Fibroblast of skin of left quadriceps (primary cell): ENCODE data around the gene IL11RA.

Experiments used
- DNase-seq, 2 experiments: peaks; one replicate each; pipeline ENCODE4 v3.0.0-alpha.2; 2013; ENCODE audit warnings: low read depth in 2 of 2

The IL11RA gene

DNA sequence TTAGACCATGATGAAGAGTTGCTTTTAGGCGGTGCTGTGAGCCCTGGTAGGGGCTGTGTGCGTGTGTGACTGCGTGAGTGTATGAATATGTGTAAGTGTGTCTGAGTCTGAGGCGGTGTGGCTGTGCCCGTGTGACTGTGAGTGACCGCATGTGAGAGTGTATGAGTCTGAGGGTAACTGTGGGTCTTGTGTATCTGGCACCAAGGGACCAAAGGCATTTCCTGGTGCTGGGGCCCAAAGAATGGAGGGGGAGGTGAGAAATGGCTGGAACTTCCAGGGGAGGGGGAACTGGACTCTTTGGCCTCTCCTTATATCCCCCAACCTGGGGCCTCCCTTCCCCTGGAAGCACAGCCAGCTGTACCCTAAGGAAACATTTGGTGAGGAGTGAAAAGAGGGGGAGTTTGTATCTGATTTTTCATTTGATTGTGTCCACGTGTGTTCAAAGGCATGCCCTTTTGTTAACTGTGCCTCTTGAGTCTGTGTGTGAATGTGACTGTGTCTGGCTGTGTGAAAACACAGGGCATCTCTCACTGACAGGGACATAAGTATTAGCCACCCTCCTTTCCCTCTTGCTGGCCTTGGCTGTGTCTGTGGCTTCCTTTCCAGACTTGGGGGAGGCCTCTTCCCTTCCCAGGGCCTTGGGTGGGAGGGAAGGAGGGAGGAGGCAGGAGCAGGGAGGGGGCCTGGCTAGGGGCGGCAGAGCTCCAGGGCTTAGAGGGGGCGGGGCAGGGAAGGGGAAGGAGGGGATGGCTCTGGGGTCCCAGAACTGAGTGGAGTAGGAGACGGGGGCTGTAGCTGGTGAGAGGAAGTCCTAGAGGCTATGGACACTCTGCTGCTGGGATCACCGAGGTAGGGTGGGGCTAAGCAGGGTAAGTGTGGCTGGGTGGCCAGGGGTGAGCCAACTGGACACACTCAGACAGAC is 1.4 kb downstream of the IL11RA start:
- no peak for DNase-seq

GRCh38 chr9:34654323-34655051 is 2.5 kb downstream of the IL11RA start:
- DNase-seq, result peak in 1 of 2 experiments; percentile 80

GRCh38 chr9:34655394-34655793 is 3.4 kb downstream of the IL11RA start:
- DNase-seq, result no peak

DNA sequence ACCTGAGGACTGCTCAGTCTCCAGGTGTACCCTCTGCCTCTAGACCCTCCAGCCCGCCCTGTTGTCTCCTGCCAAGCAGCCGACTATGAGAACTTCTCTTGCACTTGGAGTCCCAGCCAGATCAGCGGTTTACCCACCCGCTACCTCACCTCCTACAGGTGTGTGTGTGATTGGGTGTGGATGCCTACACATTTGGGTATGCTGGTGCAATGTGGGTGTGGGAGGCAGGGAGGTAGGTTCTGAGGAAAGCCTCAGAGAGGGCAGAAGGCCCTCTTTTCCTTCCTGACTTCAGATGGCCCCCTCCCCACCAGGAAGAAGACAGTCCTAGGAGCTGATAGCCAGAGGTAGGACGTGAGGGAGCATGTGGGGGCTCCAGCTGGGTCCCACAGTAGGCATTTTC is 5.0 kb downstream of the IL11RA start:
- no peak for DNase-seq

DNA sequence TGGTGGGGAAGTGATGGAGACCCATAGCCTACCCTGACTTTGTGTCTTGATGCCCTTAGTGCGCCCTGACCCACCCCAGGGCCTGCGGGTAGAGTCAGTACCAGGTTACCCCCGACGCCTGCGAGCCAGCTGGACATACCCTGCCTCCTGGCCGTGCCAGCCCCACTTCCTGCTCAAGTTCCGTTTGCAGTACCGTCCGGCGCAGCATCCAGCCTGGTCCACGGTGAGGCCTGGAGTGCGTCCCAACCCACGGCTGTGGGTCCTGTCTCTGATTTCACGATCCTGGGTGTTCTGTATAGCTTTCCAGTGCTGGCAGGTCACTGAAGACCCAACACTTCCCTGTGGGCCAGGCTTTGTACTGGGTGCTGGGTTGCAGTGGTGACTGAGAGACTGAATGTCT is 6.5 kb downstream of the IL11RA start:
- no peak for DNase-seq

DNA sequence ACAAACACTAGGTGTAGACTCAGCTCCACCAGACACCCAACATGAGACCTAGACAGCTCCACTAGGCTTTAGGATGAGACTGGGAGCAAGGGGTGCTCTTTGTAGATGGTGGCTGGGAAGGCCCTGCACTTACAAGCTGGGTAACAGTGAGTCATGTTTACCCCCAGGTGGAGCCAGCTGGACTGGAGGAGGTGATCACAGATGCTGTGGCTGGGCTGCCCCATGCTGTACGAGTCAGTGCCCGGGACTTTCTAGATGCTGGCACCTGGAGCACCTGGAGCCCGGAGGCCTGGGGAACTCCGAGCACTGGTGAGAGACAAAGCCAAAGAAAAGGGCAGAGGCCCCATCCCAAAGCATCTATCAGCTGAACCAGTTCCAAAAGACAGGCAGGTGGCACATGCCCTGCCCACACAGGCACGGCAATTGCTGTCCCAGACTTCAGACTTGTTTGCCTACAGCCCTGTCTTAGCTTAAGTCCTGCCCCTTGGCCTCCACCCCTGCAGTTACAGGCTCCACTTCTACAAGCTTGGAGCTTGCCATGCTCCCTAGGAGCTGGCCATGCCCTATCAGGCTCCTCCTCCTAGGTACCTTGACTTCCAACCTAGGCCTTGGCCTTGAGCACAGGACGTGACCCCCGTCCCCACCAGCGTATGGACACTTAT is 7.7 kb downstream of the IL11RA start:
- DNase-seq, result no peak

DNA sequence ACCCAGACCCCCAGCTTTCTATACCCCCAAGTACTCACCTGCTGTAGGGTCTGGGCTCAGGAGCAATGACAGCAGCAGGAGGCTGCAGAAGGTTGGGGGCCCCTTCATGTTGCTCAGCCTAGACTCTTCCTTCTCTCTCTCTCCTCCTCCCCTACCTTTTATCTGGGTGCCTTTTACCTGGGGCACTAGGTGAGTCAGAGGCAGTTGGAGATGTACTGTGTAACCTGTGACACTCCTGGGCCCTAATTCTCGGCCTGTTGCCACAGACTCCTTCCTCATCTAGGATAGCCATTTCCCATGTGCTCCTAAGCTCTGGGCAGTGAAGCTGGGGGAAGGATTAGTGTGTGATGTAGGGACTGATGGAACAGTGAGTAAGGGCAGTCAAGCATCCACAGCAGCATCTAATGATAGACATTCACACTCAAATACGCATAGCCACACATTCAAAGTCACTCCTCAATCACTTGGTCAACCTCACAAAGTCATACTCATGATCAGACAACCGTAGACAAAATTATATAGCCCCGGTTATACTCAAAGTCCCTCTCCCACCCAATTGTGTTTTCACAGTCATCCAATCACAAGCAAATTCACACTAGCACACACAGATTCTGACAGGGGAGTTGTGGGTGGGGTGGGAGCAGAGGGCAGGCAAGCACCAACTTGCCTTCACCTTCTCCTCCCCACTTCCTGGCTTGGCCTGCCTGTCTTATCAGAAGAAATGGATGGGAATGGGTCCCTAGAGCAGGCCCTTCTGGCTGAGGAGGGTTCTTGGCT is 10.7 kb downstream of the IL11RA start, which contains the start of gene CCL27:
Gene CCL27, minus strand, starts transcription at position 132 of the 777 bp plus-strand sequence. Its CDS starts 24 bp downstream, at position 108.
- no peak for DNase-seq

GRCh38 chr9:34663303-34663605 is 11.3 kb downstream of the IL11RA start:
- no peak for DNase-seq

- DNase-seq, result peak in 1 of 2 experiments; percentile 29
Measured at GRCh38 chr9:34664281-34665066, 12.5 kb downstream of the IL11RA start.

DNA sequence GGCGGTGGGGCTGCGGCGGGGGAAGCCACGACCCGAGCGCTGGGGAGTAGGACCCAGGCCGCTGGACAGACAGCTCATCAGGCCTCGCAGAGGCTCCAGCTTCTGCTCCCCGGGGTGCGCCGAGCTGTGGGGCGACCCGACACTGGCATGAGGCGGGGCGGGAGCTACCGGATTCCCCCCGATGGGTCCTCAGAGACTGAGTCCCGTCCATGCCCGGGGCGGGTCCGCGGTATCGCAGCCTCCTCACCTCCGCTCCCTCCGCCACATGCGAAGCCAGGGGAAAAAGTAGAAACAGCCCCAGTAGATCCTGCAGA is 13.0 kb downstream of the IL11RA start:
- DNase-seq, result no peak

DNA sequence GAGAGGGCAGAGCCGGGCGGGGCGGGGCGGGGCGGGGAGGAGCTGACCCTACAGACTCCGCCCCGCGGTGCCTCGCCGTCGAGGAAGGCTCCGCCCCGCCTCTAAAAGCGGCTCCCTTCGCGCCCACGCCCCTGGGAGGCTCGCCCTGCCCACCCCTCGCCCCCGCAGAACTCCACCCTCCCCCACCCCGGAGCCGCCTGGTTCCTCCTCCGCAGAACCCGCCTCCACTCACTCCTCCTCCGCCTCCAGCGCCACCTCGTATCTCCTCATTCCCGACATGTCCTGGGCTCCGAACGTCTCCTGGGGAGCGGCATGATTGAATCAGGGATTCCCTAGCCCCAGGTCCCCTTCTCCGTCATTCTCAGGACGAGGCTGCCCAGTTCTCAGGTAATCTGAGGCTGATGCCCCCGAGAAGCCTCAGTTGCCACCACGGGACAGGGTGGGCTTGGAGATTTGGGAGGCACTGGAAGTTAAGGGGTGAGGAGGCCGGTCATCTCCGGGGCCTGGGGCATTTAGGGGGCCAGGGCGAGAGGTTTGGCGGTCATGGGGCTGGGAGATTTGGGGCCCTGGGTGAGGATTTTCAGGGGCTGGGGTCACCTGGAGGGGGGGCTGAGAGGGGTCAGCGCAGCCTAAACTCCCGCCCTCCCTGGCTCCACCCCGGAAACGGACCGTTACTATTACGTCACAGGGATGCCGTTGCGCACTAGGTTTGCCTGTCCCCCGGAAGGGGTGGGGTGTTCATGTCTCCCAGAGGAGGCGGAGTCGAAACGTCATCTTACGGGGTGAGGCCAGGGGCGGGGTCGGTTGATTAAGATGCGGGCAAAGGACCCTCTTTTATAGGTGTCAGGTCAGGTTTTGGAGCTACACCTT is 13.6 kb downstream of the IL11RA start:
- DNase-seq, result peak; percentile 87

GRCh38 chr9:34669809-34670562 is 18.0 kb downstream of the IL11RA start:
- DNase-seq, result no peak

DNA sequence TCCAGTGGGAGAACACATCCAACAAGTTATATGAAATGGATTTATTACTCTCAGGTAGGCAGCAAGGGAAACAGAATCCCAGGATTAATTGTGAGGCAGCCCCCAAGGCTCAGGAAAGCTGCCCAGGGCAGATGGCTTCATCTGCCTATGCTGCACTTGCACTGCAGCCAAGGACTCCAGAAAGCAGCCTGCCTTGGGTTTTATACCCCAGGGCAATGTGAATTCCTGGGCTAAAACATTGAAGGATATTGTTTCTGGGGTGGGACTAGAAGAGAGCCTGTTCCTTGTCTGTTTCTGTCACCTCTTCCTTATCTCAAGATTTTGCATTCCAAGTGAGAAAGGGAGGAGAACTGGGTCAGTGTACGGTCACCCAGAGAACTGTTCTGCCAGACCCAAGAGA is 19.3 kb downstream of the IL11RA start:
- DNase-seq, result no peak

DNA sequence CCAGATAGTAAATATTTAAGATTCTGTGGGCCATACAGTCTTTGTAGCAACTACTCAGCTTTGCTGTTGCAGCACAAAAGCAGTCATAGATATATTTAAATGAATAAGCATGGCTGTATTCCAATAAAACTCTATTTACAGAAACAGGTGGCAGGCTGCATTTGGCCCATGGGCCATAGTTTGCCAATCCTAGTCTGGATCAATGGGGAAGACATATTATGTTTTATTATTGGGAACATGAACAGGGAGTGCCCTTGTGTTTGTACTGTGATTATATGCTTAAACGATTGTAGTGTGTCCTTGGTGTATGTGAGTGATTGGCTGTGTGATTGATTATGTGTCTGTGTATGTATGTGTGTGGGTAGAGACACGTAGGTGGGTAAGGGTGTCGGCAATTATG is 22.5 kb downstream of the IL11RA start:
- DNase-seq, result no peak

DNA sequence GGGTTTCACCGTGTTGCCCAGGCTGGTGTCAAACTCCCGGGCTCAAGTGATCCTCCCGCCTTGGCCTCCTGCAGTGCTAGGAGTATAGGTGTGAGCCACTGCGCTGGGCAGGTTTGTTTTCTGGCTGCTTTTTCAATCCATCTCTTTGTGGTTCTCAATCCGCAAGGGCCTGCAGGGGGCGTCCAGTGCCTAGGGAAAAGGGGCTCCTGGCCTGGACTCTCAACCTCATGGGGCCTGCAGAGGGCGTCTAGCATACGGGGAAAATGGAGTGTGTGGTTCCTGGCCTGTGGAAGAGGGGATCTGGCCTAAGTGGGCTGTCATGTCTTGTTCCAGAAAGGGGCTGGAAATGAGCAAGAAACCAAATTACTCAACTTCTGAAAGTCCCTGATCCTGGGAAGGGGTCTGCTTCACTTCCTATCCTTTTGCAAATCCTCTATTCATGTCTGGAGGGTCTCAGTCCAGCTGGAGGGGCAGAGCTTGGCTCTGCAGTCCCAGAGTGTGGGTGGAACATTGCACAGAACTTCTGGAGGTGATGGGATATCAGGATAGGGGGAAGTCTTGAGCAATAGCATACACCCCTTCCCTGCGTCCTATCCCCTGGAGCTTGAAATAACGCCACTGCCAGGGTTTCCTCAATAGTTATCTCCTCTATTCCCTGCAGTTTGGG is 23.2 kb downstream of the IL11RA start:
- DNase-seq, result peak in 1 of 2 experiments; percentile 37

DNA sequence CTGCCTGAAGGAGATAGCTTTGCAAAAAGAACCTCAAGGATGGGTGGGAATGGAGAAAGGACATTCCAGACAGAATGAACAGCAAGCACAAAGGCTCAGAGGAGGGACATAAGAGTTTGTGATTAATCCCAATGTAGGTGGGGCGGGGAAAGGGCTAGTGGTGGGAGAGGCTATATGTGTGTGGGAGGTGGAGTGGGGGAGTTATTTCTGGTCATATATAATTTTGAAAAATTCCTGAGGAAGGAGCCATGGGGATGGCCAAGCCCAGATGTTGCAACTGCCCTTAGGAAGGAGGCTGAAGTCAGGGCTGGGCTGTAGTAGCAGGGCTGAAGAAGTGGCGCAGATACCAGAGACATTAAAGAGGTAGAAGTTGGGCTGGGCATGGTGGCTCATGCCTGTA is 23.9 kb downstream of the IL11RA start:
- no peak for DNase-seq

GRCh38 chr9:34684145-34684544 is 32.2 kb downstream of the IL11RA start:
- DNase-seq, result no peak

- no peak for DNase-seq
Measured at GRCh38 chr9:34684816-34685215, 32.8 kb downstream of the IL11RA start.

- no peak for DNase-seq
Measured at GRCh38 chr9:34685591-34685990, 33.6 kb downstream of the IL11RA start.
